ENCODE measurements around the gene MT1A.

GRCh38 chr16:56652600-56652999 lies 14.1 kb downstream of the MT1A start:
- TF ChIP-seq CTCF (conservative IDR thresholded peaks at IDR 0.05) (no peak), ZFX (IDR thresholded peaks at IDR 0.05) (no peak)
